ENCODE data around the gene FBXO42. TPM values are rescaled to one million over a fixed set of nuclear protein-coding genes. Genes with fewer than 3 reads are reported as not detected.
"Not testable (repeated sequence)": the region's sequence is repeated elsewhere in the genome, so short reads cannot be mapped to it uniquely, and the experiment has no call there.

FBXO42 gene
- total RNA-seq, 1 donor from 2014 or later: 9.0 TPM

DNA sequence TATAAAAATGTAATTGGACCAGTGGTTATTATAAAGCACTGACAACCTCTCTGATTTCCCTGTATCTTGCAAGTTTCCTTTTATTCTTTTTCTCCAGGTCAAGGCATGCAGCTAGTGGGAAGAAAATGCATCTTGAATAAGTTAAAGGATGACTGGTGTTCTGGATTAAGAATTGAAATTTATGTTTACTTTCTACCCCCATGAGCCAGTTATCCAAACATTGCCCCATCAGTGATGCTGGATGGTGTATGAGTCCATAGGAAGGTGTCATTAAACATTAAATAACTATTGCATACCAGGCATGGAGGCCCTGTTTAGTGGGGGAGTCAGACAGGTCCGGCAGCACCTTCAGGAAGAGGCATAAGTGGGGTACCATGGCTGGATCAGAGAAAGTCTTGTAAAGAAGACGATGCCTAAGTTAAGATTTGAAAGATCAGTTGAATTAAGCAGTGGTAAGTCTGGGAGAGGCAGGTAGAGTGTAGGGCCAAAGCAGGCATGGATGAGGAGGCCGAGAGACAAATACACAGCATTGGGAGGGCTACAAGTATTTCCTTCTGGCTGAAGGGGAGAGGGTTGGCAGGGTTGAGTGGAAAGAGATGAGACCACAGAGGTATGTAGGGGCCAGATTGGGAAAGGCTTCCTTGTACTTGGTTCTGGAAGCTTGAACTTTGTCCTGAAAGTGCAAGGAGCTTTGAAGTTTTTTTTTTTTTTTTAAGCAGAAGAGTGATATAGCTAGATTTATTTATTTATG lies 20.4 kb upstream of the FBXO42 start:
- DNase-seq (ENCODE audit: low spot score) (no peak), ATAC-seq (no peak)

DNA sequence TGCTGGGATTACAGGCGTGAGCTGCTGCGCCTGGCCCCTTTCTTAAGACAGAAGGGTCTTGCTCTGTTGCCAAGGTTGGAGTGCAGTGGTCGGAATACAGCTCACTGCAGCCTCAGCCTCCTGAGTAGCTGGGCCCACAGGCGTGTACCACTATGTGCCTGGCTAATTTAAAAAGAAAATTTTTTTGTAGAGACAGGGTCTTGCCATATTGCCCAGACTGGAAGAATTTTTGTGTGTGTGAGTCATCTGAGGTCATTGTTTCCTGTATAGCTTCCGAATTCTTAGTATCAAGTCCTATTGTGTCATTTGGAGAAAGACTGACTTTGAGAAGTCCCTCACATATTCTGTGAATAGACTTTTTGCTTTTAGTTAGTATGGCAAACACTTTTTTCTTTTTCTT lies 19.4 kb upstream of the FBXO42 start:
- no peak for ATAC-seq
- DNase-seq (ENCODE audit: low spot score): no peak

DNA sequence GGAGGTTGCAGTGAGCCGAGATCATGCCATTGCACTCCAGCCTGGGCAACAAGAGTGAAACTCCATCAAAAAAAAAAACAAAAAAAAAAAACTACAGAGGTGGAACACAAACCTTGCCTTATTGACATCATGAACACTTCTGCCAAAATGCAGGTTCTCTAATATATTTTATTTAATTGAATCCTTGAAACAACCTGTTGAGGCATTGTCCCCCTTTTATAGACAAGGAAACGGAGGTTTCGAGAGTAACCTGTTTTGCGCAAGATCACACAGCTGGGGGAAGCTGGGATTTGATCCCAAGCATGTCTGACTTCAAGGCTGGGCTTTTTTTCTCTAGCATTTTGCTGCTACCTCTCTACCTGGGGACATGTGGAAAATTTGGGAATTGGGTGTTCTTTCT lies 17.5 kb upstream of the FBXO42 start:
- ATAC-seq (no peak), DNase-seq (ENCODE audit: low spot score) (no peak)

DNA sequence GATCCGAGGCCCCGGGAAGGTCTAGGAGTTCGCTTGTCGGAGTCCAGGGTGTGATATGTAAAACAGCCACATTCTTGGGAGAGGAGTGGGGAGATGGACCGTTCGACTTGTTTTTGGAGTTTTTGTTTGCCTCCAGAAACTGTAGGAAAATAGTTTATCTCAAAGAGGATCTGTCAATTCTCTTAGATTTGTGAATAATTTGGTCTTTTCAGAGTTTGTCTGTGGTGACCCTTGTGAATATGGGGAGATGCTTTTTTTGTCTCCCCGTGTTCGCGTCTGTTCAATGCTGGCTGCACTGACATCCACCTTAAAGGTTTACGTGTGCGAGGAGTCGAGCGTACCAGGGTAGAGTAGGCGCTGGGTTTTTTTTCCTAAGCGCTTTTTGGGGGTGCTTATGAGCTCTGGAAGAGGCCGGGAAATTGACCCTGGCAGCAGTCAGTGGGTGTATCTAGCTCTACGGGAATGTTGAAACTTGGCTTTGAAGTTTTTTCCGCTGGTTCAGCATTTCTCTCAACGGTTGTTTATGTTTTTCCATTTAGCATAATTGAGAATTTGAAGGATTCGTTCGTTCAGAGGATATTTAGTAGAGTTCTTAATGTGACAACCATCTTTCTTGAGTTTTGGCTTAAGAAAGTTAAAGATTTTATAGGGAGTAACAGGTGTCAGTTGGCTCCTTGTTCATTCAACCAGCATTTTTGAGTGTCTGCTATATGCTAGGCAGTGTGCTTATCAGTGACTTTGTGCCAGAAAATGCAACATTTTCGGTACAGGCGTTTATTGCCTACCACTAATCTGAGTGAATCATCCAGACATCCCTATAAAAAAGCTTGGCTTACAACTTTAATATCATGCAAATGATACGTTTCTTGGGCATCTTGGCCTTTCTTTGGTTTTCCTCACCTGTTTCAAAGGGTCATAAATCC lies 15.9 kb upstream of the FBXO42 start:
- DNase-seq (ENCODE audit: low spot score): no peak
- ATAC-seq: peak; percentile 4

DNA sequence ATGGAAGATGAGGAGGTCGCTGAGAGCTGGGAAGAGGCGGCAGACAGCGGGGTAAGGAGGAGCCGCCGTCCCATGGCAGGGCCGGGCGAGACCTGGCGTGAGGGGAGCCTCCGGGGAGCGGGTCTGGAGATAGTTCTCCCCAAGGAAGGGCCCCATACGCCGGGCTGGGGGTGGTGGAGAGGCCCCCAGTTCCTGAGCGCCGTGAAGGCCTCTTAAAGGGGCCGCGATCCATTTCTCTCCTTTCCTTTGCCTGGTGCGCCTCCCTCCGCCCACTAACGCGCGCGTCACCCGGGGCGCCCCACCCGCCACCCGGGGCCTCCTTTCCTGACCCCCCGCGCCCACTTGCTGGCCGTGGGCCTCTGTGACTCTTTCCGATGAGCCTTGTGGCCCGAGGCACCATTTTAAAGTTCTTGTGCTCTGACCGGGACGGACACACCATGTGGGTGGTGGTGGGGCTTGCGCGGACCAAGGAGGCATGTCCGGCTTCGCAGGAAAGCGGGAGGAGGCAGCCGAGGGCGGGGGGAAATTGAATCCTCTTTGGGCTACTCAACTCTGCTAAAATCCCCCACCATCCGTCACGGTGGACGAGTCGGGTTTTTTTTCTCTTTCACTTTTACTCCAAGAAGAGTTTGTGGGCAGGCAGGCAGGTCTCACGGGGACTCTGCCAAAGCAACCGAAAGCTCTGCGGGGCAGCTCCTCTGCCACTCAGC lies 15.1 kb upstream of the FBXO42 start:
- peak; percentile 85 for DNase-seq (ENCODE audit: low spot score)
- peak; percentile 86 for ATAC-seq

DNA sequence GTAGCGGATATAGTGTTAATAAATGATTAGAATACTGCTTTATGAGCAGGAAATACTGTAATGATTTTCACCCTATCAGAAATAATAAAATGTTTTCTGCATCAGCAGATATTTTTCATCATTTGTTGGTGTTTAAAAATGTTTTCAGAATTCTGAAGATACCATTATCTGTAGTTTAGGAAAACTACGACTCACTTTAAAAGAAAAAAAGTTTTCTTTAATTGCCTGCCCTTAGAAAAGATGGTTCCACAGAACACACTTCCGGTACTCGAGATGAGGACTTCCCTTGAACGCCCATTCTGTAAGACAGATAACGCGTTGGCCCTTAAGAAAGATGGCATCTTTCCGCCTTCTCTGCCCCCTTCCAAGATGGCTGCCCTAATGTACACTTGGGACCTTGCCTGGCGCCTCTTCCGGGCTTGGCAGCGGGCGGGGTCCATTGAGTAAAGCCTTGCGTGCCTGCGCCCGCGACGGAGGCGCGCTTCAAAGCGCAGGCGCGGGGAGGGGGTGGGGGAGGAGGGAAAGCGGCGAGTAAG lies 14.5 kb upstream of the FBXO42 start, which contains the start of gene SZRD1:
SZRD1 (plus strand) TSS at position 521 of the 536 bp plus-strand sequence. CDS start 16 bp downstream, outside the sequence.
- peak; percentile 98 for DNase-seq (ENCODE audit: low spot score)
- ATAC-seq: peak; percentile 89

DNA sequence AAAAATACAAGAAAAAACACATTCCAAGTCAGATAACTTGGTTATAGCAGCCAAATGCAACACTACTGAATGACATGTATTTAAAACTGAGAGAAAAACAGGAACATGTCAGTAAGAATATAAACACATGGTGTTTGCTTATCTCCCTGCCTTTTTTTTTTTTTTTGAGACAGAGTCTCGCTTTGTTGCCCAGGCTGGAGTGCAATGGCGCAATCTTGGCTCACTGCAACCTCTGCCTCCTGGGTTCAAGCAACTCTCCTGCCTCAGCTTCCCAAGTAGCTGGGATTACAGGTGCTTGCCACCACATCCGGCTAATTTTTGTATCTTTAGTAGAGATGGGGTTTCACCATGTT lies 12.8 kb upstream of the FBXO42 start:
- not testable (repeated sequence) for ATAC-seq; DNase-seq (ENCODE audit: low spot score)

DNA sequence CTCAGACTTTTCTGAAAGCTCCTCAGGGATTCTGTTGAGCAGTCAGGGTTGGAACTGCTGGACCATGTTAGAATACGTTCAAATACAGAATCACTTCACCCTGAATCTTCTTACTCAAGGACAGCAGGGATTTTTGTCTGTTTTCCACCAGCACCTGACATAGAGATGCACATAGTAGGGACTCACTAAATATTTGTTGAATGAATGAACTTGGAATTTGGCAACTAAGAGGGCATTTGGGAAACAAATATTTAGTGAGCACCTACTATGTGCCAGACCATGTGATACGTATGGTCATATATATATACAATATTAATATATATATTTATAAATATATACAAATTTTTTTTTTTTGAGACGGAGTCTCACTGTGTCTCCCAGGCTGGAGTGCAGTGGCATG lies 4.6 kb upstream of the FBXO42 start:
- no peak for ATAC-seq

DNA sequence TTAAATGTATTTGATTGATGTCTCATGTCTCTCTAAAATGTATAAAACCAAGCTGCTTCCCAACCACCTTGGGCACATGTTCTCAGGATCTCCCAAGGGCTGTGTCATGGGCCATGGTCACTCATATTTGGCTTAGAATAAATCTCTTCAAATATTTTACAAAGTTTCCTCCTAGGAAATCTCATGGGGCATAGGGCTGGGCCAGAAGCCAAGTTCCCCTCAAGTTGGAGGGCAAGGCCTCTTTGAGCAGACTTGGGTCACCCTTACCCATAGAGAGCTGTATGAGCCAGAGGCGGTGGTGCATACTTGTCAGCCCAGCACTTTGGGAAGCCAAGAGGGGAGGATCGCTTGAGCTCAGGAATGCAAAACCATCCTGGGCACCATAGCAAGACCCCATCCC lies 2.3 kb upstream of the FBXO42 start:
- ATAC-seq: no peak
- DNase-seq (ENCODE audit: low spot score): no peak

More for the DNA sequence above, 4.6 kb upstream of the FBXO42 start:
- no peak for DNase-seq (ENCODE audit: low spot score)

DNA sequence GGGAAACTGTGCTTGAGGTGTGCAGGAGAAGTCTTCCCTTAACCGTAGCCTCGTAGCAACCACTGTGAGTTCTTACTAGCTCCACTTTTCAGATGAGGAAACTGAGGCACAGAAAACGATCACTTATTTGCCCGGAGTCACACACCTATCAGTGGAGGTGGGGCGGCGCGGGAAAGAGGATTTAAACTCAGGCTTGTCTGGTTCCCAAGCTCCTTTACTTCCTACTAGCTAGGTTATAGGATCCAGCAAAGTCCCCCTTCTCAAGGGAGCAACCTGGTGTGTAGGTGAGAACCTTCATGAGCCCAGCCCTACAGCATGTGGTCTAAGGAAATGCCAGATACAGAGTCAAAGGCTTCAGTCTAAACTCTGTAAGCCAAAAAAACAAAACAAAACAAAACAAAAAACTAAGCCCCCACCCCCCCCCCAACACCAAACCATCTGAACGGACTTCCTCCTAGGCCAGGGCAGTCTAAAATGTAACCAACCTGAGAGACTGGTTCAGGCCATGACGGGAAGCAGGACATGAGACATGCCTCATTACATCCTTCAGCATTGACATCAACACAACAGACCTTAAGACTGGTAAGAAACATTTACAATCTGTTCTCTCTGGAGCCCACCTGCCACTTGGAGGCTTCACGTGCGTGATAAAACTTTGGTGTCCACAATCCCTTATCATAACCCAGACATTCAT lies 709 bp upstream of the FBXO42 start:
- DNase-seq (ENCODE audit: low spot score) (no peak), ATAC-seq (no peak)

DNA sequence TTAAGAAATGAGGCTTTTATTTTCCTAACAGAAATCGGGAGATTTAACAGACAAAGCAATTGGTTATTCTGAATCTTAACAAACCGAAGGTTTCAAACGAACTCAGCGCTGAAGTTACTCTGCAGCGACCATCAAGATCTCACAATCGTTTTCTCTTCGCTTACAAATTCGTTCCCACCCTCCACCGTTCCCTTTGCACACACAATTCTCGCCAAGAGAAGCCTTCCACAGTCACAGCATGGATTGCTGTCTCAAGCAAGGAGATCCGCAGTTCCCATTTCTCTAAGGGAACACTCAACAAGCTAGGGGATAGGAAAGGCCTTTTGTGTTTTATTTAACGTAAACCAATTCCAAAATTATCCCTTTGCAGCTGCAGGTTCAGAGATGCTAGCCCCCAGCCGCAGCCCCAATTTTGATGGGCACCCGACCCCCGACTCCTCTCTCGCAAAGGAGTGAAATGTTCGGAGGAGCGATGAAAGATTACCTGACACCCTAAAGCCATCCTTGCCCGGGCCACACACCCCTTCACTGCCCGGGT lies 755 bp downstream of the FBXO42 start:
- DNase-seq (ENCODE audit: low spot score) (no peak), ATAC-seq (peak; percentile 24)

DNA sequence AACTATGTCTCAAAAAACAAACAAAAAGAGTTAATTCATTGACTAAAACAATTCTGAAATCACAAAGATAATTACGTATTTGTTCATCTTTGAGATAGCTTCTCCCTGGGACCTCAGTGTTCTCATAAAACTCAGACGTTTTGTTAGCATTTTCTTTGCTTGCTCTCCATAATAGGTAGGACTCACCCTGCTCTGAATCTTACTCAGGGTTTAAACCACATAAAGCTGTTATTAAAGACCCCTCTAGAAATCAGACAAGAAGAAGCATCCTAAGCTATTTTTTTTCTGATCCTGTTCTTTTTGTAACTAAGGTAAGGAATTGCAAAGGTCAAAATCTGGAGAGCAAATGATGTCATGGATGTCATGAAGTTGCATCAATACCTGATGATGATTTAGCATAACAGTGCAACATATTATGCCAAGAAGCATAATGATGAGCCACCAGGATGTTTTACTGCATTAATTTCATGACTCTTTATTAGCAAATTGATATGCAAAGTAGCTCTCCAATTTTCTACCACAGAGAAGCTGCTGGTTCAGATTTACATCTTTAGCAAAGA lies 2.4 kb downstream of the FBXO42 start:
- ATAC-seq (no peak), DNase-seq (ENCODE audit: low spot score) (no peak)

DNA sequence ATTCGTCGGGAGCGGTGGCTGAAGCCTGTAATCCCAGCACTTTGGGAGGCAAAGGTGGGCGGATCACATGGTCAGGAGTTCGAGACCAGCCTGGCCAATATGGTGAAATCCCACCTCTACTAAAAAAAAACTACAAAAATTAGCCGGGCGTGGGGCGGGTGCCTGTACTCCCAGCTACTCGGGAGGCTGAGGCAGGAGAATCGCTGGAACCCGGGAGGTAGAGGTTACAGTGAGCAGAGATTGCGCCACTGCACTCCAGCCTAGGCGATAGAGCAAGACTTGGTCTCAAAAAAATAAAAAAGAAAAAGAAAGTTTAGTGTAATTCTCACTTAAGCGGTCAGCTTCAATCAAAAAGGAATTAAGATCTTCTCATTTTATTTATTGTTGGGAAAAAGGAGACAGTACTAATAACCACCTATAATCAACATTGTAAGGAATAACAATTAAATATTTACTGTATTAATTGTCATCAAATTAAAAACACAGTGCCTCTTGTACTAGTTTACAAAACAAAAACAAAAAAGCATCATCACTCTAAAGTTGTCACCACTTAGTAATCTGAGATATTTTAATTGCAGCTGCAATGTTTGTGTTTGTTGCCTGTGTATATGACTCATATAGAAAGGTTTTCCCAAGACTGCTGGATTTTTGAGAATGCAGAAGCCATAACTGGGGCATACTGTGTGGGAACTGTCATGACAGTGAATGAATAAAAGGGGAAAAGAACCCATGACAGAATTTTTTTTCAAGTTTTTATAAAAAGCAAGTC lies 3.7 kb downstream of the FBXO42 start:
- DNase-seq (ENCODE audit: low spot score): no peak
- no peak for ATAC-seq

DNA sequence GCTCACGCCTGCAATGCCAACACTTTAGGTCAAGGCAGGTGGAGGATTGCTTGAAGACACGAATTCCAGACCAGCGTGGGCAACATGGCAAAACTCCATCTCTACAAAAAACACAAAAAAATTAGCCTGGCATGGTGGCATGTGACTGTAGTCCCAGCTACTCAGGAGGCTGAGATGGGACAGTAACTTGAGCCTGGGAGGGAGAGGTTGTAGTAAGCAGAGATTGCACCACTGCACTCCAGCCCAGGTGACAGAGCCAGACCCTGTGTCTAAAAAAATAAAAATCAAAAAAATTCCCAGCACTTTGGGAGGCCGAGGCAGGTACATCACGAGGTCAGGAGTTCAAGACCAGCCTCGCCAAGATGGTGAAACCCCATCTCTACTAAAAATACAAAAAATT lies 9.0 kb downstream of the FBXO42 start:
- not testable (repeated sequence) for ATAC-seq; DNase-seq (ENCODE audit: low spot score)

DNA sequence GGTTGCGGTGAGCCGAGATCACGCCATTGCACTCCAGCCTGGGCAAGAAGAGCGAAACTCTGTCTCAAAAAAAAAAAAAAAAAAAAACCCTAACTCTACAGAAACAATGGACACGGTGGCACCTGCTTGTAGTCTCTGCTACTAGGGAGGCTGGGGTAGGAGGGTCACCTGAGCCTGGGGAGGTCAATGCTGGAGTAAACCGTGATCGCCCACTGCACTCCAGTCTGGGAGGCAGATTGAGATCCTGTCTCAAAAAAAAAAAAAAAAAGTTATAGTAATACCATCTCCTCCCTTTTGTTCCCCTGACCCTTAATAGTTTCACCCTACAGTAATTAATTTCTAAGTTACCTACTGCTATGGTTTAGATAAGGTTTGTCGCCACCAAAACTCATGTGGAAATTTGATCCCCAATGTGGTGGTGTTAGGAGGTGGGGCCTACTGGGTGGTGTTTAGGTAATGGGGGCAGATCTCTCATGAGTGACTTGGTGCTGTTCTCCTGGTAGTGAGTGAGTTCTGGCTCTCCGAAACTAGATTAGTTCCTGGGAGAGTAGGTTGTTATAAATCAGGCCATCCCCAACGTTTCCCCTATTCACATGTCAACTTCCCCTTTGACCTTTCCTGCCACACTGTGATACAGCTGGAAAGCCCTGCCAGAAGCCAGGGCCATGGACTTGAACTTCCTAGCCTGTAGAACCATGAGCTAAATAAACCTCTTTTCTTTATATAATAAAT lies 9.8 kb downstream of the FBXO42 start:
- ATAC-seq (peak; percentile 54), DNase-seq (ENCODE audit: low spot score) (no peak)

DNA sequence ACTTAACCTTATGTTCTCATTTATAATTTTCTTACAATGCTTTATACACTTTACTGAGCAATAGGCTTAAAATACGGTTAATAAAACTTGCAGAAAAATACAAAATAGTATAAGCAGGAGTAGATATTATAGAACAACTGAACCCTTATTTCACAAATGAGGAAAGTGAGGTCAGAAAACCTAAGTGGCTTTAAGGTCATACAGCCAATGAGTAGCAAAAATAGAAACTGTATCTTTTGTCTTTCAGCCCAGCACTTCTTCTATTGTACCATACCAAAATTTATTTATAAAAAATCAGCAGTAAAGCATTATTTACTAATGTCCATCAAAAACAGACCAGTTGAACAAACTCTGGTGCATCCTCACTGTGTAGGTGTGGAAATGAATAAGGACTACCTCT lies 11.6 kb downstream of the FBXO42 start:
- DNase-seq (ENCODE audit: low spot score) (no peak), ATAC-seq (no peak)

DNA sequence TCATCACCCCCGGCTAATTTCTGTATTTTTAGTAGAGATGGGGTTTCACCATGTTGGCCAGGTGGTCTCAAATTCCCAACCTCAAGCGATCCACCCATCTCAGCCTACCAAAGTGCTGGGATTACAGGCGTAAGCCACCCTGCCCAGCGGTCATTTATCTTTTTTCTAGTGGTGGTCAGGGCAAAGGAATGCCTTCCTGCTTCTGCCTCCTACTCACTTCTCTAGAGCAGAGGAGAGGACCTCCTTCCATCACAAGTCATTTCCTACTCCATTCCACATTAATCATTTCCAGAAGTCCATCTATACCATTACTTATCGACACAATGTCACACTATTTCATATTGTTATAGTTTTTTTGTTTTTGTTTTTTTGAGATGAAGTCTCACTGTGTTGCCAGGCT lies 13.3 kb downstream of the FBXO42 start:
- ATAC-seq (no peak), DNase-seq (ENCODE audit: low spot score) (no peak)

DNA sequence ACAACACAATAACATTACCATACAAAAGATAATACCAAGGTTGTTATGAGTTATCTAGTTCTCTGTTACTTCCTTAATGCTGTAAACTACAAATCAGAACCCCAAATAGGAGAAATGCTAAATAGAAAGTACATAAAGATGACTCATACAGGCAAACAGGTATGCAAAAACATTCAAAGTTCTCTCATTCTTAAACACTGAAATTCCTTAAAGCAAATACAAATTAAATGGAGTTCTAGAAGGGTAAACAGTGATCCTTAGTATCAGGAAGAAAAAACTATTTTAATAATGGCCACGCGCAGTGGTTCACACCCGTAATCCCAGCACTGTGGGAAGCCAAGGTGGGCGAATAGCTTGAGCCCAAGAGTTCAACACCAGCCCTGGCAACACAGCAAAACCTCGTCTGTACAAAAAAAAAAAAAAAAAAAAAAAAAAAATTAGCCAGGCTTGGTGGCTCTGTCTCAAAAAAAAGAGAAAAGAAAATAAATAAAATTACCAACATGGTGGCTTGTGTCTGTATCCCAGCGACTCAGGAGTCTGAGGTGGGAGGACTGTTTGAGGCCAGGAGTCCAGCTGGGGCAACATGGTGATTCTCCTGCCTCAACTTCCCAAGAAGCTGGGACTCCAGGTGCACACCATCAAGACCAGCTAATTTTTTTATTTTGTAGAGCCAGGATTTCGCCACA lies 17.5 kb downstream of the FBXO42 start:
- ATAC-seq: no peak
- no peak for DNase-seq (ENCODE audit: low spot score)

Measured in left lobe of liver (tissue), 2 donors.